Liver (tissue), 9 donors: ENCODE results near the gene ASCC1. TPM values are rescaled to one million over a fixed set of nuclear protein-coding genes. Genes with fewer than 3 reads are reported as not detected.

Experiments
- DNase-seq: peaks from one replicate; pipeline ENCODE4 v3.0.0-alpha.2; 2017; ENCODE audit warnings: low spot score
- H3K27ac ChIP-seq, 2 donors: one replicate each; pipeline ENCODE4 v1.7.0; 2013; ENCODE audit warnings: inconsistent platforms in 2 of 2, low read length in 2 of 2, control low read depth in 1 of 2, low read depth in 1 of 2, mild to moderate bottlenecking in 1 of 2
- H3K27me3 ChIP-seq, 4 donors: one replicate each; pipeline versions ENCODE4 v1.6.1 to v1.7.0; 2013; ENCODE audit warnings: low read length in 3 of 4, inconsistent platforms in 1 of 4, mild to moderate bottlenecking in 1 of 4, moderate library complexity in 1 of 4; ENCODE audit not compliant: control insufficient read depth in 4 of 4, insufficient read depth in 4 of 4
- H3K36me3 ChIP-seq, 4 donors: one replicate each; pipeline versions ENCODE4 v1.6.1 to v1.7.0; 2013; ENCODE audit warnings: low read length in 3 of 4, mild to moderate bottlenecking in 3 of 4, low read depth in 1 of 4, moderate library complexity in 1 of 4; ENCODE audit not compliant: control insufficient read depth in 4 of 4, insufficient read depth in 3 of 4
- H3K4me1 ChIP-seq, 4 donors: one replicate each; pipeline versions ENCODE4 v1.6.1 to v1.7.0; 2013; ENCODE audit warnings: low read length in 3 of 4, mild to moderate bottlenecking in 3 of 4, moderate library complexity in 1 of 4; ENCODE audit not compliant: control insufficient read depth in 4 of 4, insufficient read depth in 4 of 4
- H3K4me3 ChIP-seq, 3 donors: one replicate each; pipeline versions ENCODE4 v1.6.1 to v1.7.0; 2013; ENCODE audit warnings: low read length in 3 of 3, control low read depth in 1 of 3, low read depth in 1 of 3, mild to moderate bottlenecking in 1 of 3
- H3K9ac ChIP-seq, 2 donors: one replicate each; pipeline ENCODE4 v1.7.0; 2013; ENCODE audit warnings: low read length in 2 of 2, mild to moderate bottlenecking in 2 of 2, moderate library complexity in 2 of 2, control low read depth in 1 of 2, low read depth in 1 of 2
- H3K9me3 ChIP-seq, 4 donors: one replicate each; pipeline versions ENCODE4 v1.6.1 to v1.7.0; 2013; ENCODE audit warnings: low read length in 3 of 4; ENCODE audit not compliant: control insufficient read depth in 4 of 4
- EGR1 ChIP-seq, 2 donors: IDR thresholded peaks; 2 replicates each; pipeline ENCODE4 v1.6.1; 2016 to 2018; ENCODE audit warnings: antibody characterized with exemption in 2 of 2, low read depth in 2 of 2
- FOXA1 ChIP-seq: IDR thresholded peaks from 2 replicates; pipeline ENCODE4 v1.6.1; 2016; ENCODE audit warnings: antibody characterized with exemption
- FOXA2 ChIP-seq: IDR thresholded peaks from 2 replicates; pipeline ENCODE4 v1.6.1; 2016; ENCODE audit warnings: antibody characterized with exemption
- GABPA ChIP-seq, 2 donors: IDR thresholded peaks in 1 of 2; conservative IDR thresholded peaks in 1 of 2; 2 replicates each; pipeline ENCODE4 v1.6.1; 2016; ENCODE audit warnings: antibody characterized with exemption in 2 of 2, mild to moderate bottlenecking in 1 of 2, moderate library complexity in 1 of 2
- HNF4A ChIP-seq, 2 donors: conservative IDR thresholded peaks; 2 replicates each; pipeline ENCODE4 v1.6.1; 2016; ENCODE audit warnings: antibody characterized with exemption in 2 of 2, mild to moderate bottlenecking in 2 of 2
- HNF4G ChIP-seq: IDR thresholded peaks from 2 replicates; pipeline ENCODE4 v1.6.1; 2016; ENCODE audit warnings: antibody characterized with exemption
- JUND ChIP-seq, 2 donors: IDR thresholded peaks; 2 replicates each; pipeline ENCODE4 v1.6.1; 2016; ENCODE audit warnings: antibody characterized with exemption in 2 of 2
- NR2F2 ChIP-seq: IDR thresholded peaks from 2 replicates; pipeline ENCODE4 v1.6.1; 2016; ENCODE audit warnings: antibody characterized with exemption
- RAD21 ChIP-seq, 2 donors: IDR thresholded peaks; 2 replicates each; pipeline ENCODE4 v1.6.1; 2016; ENCODE audit warnings: antibody characterized with exemption in 2 of 2, mild to moderate bottlenecking in 2 of 2
- RXRA ChIP-seq, 2 donors: IDR thresholded peaks; 2 replicates each; pipeline ENCODE4 v1.6.1; 2017 to 2018; ENCODE audit warnings: antibody characterized with exemption in 2 of 2, mild to moderate bottlenecking in 1 of 2
- SP1 ChIP-seq: IDR thresholded peaks from 2 replicates; pipeline ENCODE4 v1.6.1; 2018; ENCODE audit warnings: antibody characterized with exemption, mild to moderate bottlenecking
- TAF1 ChIP-seq: conservative IDR thresholded peaks from 2 replicates; pipeline ENCODE4 v1.6.1; 2016; ENCODE audit warnings: antibody characterized with exemption, mild to moderate bottlenecking
- YY1 ChIP-seq: IDR thresholded peaks from 2 replicates; pipeline ENCODE4 v1.6.1; 2016; ENCODE audit warnings: antibody characterized with exemption, mild to moderate bottlenecking
- WGBS: extraction: QIAGEN DNeasy Blood & Tissue Kit; methylation state at CpG from one replicate; pipeline ENCODE4 v1.1.7; 2013; 5-methylcytosine and 5-hydroxymethylcytosine counted together
- polyA plus RNA-seq, 2 donors: library from polyadenylated mRNA; stranded (reverse) in 1 of 2; unstranded in 1 of 2; fragments of 200-250 nt in 1 of 2; fragments of >200 nt in 1 of 2; fragmentation: Nextera tagmentation in 1 of 2; extraction: Ambion mirVana in 1 of 2; gene quantifications; one replicate each; pipeline versions ENCODE4 v1.2.1 to v1.2.3, GENCODE V29; 2013 to 2015
- total RNA-seq, 2 donors: library from RNA; depleted of rRNA; stranded (reverse); fragments of >200 nt; gene quantifications; one replicate each; pipeline ENCODE4 v1.2.3, GENCODE V29; 2014
- TF ChIP-seq, protein P1 (sequence below): IDR thresholded peaks from 2 replicates; pipeline ENCODE4 v1.6.1; 2016; ENCODE audit warnings: antibody characterized with exemption
- TF ChIP-seq, protein P2 (sequence below): IDR thresholded peaks from 2 replicates; pipeline ENCODE4 v1.6.1; 2016; ENCODE audit warnings: antibody characterized with exemption
- TF ChIP-seq, protein P3 (sequence below): IDR thresholded peaks from 2 replicates; pipeline ENCODE4 v1.6.1; 2016; ENCODE audit warnings: antibody characterized with exemption, mild to moderate bottlenecking
- TF ChIP-seq, protein P4 (sequence below): fragments of 150-350 bp; IDR thresholded peaks from 2 replicates; pipeline ENCODE4 v1.5.1; 2017; ENCODE audit warnings: improper control_type of control experiment, low read depth, low read length; ENCODE audit not compliant: missing input control
- TF ChIP-seq, protein P5 (sequence below): IDR thresholded peaks from 2 replicates; pipeline ENCODE4 v1.6.1; 2016; ENCODE audit warnings: antibody characterized with exemption
- donor health status: healthy.
- donor health status: healthy.
- donor health status: healthy.
- donor health status: healthy.
- donor health status: healthy.

Gene ASCC1
- total and polyA plus RNA-seq, 4 donors = 6.9 to 13.9 (median 10.2) TPM

DNA sequence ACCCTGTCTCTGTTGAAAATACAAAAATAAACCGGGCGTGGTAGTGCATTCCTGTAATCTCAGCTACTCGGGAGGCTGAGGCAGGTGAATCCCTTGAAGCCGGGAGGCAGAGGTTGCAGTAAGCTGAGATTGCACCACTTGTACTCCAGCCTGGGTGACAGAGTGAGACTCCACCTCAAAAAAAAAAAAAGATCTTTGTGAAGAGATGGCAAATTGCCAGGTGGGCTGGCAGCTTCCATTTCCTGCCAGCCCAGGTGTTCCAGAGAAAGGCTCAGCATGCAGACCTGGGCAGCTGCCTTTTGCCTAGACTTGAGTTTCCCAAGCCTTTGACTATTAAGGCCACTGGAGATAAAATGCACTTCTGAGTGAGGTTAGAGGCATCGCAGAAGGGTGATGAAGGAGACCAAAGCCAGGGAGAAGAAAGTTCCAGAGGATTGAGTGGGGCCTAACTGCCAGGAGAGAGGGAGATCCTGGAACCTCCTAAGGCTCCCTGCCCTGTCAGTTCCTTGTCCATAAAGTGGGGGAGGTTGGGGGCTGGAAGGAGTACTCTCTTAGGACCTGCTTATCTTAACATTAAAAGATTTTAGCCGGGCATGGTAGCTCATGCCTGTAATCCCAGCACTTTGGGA lies 47.7 kb upstream of the ASCC1 start:
- no peak for TF ChIP-seq NR2F2
- TF ChIP-seq, protein P1, sequence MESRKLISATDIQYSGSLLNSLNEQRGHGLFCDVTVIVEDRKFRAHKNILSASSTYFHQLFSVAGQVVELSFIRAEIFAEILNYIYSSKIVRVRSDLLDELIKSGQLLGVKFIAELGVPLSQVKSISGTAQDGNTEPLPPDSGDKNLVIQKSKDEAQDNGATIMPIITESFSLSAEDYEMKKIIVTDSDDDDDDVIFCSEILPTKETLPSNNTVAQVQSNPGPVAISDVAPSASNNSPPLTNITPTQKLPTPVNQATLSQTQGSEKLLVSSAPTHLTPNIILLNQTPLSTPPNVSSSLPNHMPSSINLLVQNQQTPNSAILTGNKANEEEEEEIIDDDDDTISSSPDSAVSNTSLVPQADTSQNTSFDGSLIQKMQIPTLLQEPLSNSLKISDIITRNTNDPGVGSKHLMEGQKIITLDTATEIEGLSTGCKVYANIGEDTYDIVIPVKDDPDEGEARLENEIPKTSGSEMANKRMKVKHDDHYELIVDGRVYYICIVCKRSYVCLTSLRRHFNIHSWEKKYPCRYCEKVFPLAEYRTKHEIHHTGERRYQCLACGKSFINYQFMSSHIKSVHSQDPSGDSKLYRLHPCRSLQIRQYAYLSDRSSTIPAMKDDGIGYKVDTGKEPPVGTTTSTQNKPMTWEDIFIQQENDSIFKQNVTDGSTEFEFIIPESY = peak; percentile 66
- TF ChIP-seq, protein P2, sequence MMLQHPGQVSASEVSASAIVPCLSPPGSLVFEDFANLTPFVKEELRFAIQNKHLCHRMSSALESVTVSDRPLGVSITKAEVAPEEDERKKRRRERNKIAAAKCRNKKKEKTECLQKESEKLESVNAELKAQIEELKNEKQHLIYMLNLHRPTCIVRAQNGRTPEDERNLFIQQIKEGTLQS = peak; percentile 47
- peak in 1 of 2 donors; percentile 40 for TF ChIP-seq GABPA (IDR thresholded peaks at IDR 0.05 in 1 of 2, conservative IDR thresholded peaks at IDR 0.05 in 1 of 2)
- peak in 1 of 2 donors; percentile 64 for TF ChIP-seq EGR1 (IDR thresholded peaks at IDR 0.05; ENCODE audit: low read depth in 2 of 2)
- TF ChIP-seq, protein P3, sequence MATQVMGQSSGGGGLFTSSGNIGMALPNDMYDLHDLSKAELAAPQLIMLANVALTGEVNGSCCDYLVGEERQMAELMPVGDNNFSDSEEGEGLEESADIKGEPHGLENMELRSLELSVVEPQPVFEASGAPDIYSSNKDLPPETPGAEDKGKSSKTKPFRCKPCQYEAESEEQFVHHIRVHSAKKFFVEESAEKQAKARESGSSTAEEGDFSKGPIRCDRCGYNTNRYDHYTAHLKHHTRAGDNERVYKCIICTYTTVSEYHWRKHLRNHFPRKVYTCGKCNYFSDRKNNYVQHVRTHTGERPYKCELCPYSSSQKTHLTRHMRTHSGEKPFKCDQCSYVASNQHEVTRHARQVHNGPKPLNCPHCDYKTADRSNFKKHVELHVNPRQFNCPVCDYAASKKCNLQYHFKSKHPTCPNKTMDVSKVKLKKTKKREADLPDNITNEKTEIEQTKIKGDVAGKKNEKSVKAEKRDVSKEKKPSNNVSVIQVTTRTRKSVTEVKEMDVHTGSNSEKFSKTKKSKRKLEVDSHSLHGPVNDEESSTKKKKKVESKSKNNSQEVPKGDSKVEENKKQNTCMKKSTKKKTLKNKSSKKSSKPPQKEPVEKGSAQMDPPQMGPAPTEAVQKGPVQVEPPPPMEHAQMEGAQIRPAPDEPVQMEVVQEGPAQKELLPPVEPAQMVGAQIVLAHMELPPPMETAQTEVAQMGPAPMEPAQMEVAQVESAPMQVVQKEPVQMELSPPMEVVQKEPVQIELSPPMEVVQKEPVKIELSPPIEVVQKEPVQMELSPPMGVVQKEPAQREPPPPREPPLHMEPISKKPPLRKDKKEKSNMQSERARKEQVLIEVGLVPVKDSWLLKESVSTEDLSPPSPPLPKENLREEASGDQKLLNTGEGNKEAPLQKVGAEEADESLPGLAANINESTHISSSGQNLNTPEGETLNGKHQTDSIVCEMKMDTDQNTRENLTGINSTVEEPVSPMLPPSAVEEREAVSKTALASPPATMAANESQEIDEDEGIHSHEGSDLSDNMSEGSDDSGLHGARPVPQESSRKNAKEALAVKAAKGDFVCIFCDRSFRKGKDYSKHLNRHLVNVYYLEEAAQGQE = peak; percentile 49
- peak; percentile 41 to 64 for TF ChIP-seq RAD21 (IDR thresholded peaks at IDR 0.05)
- peak; percentile 83 for TF ChIP-seq SP1
- peak; percentile 87 to 90 for TF ChIP-seq RXRA (IDR thresholded peaks at IDR 0.05)
- peak; percentile 86 for TF ChIP-seq YY1
- peak; percentile 85 to 88 for TF ChIP-seq HNF4A (conservative IDR thresholded peaks at IDR 0.05)
- no peak for TF ChIP-seq HNF4G
- peak; percentile 56 to 77 for TF ChIP-seq JUND (IDR thresholded peaks at IDR 0.05)
- TF ChIP-seq, protein P4, sequence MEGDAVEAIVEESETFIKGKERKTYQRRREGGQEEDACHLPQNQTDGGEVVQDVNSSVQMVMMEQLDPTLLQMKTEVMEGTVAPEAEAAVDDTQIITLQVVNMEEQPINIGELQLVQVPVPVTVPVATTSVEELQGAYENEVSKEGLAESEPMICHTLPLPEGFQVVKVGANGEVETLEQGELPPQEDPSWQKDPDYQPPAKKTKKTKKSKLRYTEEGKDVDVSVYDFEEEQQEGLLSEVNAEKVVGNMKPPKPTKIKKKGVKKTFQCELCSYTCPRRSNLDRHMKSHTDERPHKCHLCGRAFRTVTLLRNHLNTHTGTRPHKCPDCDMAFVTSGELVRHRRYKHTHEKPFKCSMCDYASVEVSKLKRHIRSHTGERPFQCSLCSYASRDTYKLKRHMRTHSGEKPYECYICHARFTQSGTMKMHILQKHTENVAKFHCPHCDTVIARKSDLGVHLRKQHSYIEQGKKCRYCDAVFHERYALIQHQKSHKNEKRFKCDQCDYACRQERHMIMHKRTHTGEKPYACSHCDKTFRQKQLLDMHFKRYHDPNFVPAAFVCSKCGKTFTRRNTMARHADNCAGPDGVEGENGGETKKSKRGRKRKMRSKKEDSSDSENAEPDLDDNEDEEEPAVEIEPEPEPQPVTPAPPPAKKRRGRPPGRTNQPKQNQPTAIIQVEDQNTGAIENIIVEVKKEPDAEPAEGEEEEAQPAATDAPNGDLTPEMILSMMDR = no peak
- TF ChIP-seq, protein P5, sequence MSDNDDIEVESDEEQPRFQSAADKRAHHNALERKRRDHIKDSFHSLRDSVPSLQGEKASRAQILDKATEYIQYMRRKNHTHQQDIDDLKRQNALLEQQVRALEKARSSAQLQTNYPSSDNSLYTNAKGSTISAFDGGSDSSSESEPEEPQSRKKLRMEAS = peak; percentile 52
- TF ChIP-seq FOXA1 = peak; percentile 35
- no peak for TF ChIP-seq FOXA2
- no peak for TF ChIP-seq TAF1
- Histone ChIP-seq H3K4me3 (no peak overlapping the region), H3K36me3 (no peaks in the 10 kb centered on the region), H3K9me3 (no peaks in the 10 kb centered on the region), H3K4me1 (peaks cover 12 to 37% (median 24%) of the 10 kb centered on the region in 4 donors), H3K9ac (peak overlapping the region; percentile 12 to 34), H3K27me3 (no peaks in the 10 kb centered on the region), H3K27ac (peak overlapping the region; percentile 78 to 80)
- DNase-seq = no peak
- 46% methylated on average over 6 of the region's 6 CpGs for WGBS
